GM19240 (cell line): ENCODE results near the gene MSN.

Experiments
- DNase-seq: peaks from one replicate; pipeline ENCODE4 v3.0.0; 2011; ENCODE audit warnings: low spot score; ENCODE audit not compliant: insufficient read length

The MSN gene

DNA sequence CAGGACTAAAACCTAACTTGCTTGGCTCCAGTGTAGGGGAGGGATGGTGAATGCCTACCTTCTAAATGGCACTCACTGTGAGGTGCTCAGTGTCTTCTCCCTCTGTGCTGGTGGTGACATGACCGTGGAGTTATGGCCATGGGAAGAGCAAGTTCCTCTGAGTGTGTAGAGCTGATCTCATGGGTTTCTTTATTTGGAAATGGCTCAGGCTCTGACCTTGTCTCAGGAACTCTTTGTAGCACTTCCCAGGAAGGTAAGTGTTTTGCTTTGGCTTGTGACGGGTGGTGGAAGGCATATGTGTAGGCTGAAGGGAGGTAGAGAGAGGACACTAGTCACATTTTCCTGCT is 6.4 kb downstream of the MSN start:
- DNase-seq, result no peak

DNA sequence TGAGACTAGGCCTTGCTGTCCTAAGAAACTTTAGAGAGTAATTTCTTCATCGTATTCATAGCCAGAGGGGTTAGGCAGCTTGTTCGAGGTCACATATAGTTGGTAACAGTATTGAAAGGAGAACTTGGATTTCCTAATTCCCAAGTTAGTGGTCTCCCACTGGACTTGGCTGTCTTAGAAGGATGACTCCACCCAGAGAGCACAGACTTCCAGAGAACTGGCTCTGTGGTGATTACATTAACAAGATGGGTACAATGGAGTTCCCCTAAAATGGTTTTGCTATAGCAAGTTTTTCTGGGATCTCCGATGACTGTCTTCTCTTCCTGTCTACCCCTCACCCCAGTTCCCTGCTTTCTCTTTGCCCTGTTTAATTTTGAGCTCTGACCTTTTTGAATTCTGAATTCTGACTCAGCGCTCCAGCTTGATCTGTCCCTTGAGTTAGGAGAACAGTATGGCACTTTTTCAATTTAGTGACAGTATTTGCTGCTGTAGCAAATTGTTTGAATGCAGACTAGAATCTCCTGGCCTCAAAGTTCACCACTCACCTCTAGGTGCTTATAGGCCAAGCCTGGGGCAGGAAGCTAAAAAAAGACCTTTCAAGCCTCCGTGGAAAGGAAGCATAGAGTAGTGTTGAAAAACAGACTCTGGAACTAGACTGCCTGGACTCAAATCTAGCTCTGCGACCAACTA is 6.9 kb downstream of the MSN start:
- no peak for DNase-seq

DNA sequence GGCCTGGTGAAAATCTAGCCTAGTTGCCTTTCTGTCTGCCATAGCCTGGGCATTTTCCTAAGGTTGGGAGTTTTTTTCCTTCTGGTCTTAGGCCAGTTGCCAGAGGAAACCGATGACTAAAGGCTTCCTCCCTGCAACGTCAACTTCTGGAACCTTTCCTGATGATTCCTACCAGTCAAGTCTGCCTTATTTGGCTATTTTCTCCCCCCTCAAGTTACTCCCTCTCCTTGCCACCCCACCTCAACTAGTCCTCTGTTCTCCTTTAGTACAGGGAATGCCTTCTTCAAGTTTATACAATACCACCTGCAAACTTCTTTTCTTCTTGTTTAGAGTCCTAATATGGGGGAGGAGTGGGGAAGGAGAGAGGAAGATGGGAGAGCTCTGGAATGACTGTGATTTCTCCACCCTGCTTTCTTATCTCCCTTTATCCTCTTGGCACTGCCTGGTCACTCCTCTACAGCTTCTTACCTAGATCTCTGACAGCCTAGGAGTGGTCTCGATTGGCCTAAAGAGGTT is 10.6 kb downstream of the MSN start:
- no peak for DNase-seq

DNA sequence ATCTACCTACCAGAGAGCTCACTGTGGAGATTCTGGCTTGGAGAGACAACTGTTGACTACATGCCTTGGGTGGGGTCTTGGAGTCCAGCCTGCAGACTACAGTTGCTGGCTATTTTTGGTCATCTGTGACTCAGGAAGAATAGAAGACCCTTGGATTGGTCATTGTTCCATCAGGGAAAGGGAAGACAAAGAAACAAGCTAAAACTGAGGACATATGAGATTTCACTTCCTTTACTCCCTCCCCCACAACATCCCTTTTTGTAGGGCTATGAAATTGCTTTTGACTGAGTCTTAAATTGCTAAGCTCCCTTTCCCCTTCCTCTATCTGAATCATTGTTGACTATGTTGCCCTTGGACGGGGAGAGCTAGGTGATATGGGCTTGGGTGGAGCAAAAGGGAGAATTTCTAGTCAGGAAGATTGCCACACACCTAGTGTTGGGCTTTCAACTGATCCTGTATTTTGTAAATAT is 11.7 kb downstream of the MSN start:
- no peak for DNase-seq

DNA sequence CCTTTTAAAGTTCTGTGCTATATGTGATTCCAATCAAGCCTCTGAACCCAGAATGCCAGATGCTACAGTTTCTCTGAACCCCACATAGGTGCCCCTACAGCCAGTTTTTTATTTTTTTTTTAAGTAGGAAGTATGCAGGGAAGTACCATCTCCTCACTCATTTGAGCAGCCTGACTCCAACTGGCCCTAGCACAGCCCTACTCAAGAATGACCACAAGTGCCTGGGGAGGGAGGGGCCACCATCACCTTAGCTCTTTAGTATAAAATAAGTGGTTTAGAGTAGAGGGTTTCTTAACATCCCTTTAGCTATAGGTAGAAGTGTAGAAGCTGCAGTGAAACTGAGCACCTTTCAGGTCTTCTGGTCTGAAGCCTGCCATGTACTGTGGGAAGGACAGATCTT is 14.4 kb downstream of the MSN start:
- no peak for DNase-seq

DNA sequence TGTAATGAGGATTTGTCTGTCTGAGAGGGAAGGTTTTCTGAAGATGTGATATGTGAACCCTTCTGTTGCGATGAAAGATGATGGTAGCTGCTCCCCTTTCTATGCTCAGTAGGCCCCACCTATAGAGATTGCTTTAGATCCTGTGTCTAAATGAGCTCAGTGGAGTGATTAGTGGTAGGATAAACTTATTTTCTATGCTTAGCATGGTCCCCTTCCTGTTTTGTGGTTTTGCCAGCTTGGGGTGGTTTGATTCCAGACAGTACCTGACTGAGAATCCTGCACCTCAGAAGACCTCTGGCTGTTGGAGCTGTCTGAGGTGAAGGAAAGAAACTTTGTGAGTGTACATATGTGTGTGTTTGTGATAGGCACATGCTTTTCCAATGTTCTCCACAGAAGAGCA is 17.7 kb downstream of the MSN start:
- DNase-seq, result no peak

DNA sequence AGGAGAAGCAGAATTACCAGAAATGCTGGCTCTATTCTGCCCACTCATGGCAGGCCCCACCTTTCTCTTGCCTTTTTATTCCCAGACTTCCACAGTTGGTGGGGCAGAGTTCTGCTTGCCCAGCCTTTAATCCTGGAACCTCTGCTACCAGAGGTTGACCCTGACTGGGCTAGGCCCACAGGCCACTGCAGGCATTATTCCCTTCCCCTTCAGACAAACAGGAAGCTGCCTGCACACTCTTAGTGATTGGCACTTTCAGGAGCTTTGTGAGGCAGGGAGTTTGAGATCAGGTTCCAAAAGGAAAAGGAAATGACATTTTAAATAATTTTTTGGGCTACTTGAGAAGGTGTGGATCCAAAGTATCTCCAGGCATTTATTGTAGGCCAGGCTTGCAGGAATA is 18.8 kb downstream of the MSN start:
- no peak for DNase-seq

DNA sequence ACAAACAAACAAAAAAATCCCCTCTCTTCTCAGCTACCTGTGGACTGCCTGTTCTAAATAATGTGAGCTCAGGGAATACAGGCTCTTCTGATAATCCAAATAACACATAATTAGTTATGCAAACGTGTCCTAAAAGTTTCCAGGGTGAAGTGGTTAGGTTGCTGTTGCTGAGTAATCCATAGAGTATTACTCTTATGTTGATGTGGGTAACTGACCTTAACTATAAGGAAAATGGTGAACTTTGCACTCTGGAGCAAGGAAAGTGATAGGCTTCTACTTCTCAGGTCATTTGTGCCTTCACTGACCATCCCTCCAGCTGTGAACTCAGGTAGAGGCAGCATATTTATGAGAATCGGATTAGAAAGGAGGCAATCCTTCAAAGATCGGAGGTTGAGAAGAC is 19.9 kb downstream of the MSN start:
- no peak for DNase-seq

DNA sequence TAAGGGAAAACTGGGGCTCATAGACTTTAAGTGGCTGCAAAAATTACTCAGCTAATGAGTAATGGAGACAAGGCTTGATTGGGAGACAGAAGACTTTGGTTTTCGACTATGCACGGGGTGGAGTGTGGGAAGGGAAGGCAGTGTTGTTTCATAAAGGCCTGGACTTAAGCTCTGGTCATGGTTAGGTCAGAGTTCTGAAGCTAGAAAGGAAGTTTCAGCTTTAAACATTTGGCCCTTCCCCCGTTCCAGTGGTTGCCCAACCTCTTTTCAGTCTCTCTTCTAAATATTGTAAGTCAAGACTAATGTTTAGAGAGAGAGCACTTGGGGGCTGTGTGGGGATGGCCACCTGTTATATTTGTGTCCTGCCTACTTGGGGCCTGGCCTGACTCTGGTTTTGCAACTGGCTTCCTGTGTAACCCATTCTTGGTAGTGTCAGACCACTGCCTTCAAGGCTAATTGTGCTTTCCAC is 21.0 kb downstream of the MSN start:
- peak; percentile 38 for DNase-seq

DNA sequence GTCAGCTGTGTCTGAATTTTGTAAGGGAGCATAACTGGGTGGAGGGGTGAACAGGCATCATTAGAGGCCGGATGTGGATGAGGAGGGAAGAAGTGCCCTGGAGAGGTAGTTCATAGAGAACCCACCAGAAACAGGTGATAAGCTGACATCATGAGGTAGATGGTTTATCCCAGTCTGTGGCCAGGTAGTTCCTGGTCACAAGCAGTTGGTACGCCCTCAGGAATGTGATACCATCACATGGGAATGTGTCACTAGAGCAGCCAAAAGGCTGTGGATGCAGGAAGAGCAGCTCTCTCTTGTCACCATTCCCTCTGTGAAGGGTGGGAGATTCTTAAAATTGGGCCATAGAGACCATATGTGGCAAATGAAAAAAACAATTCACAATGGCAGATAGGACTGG is 21.9 kb downstream of the MSN start:
- no peak for DNase-seq

DNA sequence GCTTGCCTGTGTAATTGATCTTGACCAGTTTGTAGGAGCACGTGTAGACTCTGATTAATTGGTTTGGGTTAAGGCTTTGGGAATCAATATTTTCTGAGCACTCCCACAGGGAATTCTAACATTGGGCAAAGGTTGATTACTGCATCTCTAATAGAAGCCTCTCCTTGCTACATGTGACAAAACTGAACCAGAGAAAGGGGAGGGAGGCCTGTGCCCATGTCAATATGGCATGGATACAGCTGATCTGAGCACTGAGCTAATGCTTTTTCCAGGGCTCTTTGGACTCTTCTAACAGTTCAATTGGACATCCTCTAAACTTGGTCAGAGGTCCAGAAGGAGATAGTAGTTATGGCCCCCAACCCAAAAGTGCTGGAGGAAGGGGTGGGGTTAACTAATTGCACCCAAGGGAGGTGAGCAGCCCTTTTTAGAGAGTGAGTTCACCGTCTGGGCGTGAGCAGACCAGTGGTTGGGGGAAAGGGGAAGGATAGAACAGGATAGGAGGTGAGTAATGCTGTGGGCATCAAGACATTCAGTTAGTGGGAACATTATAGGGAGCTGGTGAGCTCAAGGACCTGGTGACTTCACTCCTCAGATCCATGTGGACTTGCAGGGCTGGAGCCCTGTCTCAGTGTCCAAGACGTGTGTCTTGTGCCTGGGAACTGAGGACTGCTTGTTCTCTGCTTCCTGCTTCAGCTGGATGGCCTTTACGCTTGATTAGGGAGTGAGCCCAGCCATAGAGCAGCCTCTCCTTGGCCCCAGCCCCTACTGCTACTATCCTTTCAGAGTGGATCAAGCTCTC is 22.8 kb downstream of the MSN start:
- DNase-seq, result no peak

DNA sequence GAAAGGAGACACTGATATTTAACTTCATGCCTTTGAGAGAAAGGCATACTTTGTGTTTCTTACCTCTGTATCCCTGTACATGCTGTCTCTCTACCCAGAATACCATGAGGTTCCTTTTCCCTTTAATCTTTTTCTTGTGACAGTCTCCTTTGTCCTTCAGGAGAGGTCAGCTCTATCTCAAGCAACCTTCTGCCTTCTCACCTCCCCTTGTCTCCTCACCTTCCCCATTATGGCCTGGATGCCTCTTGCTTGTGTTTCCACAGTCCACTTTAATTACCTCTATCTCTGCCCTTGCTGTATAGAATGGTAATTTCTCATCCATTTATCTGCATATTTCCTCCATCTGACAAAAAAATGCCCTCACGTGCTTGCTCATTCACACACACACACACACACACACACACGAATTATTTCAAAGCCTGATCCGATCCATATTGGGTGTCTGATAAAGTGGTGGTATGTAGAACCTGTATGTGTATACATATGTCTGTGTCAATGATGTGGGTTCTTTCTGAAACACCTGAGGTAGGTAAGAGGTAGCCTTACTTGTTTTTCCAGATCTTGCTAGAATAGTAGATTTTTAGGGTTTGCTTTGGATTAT is 28.5 kb downstream of the MSN start:
- DNase-seq, result no peak

DNA sequence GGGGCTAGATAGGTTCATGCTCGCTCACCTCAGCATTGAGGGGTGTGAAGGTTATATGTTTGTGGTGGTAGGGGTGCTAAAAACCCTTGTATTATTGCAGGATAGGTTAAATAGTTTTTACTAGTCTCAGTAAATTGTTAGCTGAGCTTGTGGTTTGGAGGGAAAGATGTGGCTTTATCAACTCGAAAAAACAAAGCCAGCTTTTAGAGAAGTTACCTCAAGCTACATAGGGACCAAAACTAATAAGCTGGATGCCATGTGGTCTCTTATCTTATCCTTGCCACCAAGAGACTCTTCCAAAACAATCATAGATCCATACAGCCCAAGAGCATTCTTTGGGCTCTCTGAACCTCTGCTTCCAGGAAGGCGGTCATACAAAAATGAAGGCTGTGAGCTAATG is 29.2 kb downstream of the MSN start:
- DNase-seq, result no peak

DNA sequence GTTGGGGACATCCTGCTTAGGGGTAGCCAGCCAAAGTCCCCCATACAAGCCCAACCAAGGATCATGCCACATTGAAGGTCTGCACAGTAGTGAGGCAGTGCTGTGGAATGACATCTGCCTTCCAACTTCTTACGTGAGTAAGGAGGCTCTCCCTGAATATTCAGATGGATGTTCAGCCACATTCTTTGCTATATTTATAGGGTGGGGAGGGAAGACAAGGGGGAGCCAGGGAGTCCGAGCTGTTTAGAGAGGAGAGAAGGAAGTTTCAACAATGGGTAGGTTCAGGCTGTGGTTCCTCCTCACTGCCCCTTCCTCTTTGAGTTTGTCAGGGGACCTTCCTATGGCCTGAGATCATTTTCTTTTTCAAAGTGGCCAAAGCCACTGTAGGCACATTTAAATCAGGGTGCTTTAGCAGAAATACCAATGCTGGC is 29.8 kb downstream of the MSN start:
- DNase-seq, result no peak

DNA sequence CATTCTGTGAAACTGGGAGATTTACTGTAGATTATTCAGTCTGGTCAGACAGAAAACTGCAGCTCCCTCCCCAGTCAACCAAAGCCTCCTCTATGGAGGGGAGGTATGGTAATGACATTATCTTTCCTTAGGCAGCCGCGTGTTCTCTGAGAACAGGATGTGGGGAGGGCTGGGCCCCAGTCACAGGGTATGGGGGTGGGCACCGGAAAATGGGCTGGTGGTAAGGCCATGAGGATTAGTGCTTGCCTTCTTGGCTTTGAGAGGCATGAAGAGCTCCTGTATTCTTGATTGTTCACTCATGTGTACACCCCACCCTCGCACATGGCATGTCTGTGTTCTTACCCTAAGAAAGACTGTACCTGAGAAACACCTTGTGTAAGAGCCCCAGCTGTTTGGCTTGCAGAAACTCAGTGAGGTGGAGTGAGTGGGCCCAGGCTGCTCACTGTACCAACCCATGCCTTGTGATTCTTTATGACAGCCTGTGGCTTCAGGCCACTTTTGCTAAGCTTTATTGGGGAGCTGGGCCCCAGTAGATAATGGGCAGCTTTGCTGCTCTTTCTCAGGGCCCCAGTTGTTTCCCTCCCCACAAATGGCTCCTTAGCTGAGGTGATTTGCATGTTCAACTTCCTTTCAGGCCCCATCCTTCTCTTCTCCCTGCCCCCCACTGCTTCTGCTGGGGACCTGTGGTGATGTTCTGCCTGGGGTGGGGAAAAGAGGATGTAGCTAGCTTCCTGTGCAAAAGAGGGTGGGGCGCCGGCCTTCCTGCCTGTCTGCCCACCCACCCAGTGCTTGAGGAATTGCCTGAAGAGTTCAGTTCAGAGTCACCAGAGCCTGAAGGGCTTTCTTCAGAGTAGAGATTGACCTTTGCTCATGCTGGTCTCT is 30.7 kb downstream of the MSN start:
- DNase-seq, result peak; percentile 36

DNA sequence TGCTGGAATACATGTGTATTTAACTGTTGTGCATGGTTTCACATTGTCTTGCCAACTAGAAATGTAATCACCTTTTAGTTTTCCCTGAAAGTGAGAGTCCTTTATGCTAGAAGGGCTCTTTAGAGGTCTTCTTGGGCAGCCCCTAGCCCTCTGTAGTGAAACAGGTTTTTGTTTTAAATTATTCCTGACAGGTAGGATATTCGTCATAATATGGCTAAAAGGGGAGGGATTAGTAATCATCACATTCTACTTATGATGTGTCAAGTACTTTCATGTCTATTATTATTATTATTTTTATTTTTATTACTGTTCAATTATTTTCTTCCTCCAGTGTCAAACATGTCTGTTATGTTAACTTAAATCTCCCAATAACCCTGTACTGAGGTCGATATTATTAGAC is 35.5 kb downstream of the MSN start:
- DNase-seq, result no peak

DNA sequence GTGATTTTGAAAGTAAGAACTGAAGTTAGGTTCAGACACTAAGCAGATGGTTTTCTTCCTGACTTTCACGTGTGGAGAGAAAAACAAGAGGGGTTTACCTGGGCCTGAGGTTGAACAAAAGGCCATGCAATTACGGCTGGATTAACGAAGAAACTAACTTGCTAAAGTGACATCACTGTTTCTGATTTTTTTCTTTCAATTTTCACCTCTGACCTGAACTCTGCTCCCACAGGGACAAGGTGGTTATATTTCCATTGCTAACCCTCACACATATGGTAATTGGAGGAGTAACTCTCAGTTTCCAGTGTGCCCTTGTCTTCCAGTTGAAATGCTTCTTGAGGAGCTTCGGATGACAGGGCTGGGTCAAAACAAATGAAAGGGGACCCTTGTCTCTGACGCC is 38.0 kb downstream of the MSN start:
- no peak for DNase-seq

DNA sequence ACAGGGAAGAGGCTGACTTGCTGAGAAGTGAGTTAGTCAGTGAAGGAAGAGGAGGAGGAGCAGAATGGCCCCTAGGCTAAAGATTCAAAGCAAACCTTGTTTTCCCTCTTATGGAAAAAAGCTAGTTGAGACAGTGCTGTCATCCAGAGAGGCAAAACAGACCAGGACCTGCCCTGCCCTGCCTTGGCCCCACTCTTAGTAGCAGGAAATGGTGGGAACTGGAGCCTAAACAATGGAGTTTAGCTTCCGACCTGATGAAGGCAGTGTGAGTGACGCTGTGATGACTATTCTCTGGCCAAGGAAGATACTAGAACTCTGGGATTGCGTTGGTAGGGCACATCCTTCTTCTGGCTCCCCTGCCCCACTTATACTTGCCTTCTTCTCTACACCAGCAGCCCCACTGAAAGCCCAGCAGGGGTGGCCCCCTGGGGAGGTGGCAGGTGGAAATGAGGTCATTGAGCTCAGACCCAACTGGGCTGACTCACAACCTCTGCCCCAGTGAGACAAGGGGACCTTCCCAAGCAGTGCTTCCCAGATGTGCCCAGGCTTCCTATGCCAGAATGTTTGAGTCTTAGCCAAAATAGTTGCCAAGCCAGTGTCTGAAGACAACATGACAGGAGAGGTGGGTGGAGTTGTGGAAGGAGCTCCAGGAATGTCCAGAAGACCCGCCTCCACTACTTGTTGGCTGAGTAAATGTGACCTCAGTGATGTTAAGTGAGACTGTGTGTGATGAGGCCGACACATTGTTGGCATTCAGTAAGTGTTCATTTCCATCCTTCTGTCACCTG is 38.8 kb downstream of the MSN start:
- DNase-seq, result no peak

DNA sequence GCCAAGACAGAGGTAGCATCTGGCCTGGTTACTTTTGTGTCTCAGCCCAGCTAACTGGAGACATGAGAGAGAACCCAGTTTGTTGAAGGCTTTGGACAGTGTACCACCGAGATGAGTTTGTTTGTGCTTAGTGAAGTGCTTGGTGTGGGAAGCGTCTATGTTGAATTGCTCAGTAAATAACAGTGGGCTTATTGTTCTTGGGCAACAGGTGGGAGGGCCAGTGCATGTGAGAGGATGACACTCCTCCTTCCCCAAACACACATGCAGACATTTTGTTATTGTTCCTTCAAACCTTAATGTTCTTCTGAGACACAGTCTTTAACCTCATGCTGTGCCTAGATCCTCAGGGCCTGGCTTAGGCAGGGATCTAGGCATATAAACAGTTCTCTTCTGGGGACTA is 39.7 kb downstream of the MSN start:
- DNase-seq, result no peak

DNA sequence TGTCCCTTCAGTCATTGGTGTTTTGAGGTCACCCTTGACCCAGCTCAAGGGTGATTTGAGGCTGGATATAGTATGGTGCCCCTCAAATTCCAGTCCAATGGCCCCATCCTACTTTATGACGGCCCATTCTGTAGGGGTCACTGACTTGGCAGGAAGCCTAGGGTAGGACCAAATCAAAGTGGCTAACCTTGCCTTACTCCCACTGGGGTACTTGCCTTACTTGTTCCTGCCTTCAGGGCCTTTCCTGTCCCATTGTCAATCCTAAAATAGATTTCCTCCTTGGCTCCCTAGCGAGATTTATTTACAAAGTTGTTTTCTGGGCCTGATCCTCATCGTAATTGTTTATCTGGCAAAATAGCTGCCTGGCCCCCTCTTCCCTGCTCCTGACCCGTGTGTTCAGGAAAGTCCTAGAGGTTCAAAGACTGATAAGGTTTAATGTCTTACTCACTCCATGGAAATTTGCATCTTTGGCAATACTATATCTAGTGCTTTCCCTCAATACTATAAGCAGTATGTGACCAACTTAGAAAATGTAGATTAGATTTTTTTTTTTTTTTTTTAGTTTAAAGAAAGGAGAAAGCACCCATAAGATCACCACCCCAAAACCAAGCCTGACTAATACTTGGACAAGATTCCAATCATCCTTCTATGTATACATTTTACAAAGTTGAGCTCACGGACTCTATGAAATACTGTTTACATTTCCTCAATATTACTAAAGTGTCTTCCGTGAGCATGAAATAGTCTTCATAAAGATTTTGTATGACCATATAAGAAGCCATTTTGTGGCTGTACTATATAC is 44.8 kb downstream of the MSN start:
- DNase-seq, result no peak
